GM12874 (cell line): Measurements from ENCODE around the gene SMARCD1.
A peak's percentile ranks its signal among the peaks of the same experiment; 100 is the strongest.

ENCODE experiments used
- TF ChIP-seq, protein P1 (sequence below): IDR thresholded peaks from 2 replicates; pipeline ENCODE4 v1.5.1; 2011; ENCODE audit warnings: low read depth, mild to moderate bottlenecking, control low read depth, low read length, moderate library complexity; ENCODE audit not compliant: insufficient read depth

SMARCD1 gene

DNA sequence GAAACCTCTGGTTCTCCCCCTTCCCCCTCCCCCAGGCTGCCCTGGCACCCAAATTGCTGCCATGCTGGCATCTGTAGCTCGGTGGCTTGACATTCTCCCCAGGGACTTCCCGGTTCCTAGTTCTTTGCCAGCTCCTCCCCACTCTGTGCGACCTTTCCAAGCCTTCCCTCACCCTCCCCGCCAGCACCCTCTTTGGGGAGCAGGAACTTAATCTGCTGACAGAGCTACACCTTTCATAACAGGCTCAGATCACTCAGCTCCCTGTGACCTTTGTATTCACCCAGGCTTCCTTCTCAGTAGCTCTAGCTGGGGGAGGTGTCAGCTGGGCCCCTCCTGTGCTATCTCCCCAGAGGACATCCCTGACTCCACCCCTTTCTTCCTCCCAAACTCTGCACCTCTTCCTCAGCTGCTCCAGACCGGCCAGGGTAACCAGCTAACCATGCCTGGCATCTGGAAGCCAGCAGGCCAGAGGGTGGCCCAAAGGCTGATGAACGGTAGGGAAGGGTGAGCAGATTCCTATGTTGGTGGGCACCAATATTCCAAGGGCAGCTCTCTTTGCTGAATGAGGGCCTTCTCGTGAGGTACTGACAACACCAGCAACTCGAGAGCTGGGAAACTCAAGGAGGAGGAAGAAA is 25.1 kb downstream of the SMARCD1 start:
- TF ChIP-seq, protein P1, sequence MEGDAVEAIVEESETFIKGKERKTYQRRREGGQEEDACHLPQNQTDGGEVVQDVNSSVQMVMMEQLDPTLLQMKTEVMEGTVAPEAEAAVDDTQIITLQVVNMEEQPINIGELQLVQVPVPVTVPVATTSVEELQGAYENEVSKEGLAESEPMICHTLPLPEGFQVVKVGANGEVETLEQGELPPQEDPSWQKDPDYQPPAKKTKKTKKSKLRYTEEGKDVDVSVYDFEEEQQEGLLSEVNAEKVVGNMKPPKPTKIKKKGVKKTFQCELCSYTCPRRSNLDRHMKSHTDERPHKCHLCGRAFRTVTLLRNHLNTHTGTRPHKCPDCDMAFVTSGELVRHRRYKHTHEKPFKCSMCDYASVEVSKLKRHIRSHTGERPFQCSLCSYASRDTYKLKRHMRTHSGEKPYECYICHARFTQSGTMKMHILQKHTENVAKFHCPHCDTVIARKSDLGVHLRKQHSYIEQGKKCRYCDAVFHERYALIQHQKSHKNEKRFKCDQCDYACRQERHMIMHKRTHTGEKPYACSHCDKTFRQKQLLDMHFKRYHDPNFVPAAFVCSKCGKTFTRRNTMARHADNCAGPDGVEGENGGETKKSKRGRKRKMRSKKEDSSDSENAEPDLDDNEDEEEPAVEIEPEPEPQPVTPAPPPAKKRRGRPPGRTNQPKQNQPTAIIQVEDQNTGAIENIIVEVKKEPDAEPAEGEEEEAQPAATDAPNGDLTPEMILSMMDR = no peak

DNA sequence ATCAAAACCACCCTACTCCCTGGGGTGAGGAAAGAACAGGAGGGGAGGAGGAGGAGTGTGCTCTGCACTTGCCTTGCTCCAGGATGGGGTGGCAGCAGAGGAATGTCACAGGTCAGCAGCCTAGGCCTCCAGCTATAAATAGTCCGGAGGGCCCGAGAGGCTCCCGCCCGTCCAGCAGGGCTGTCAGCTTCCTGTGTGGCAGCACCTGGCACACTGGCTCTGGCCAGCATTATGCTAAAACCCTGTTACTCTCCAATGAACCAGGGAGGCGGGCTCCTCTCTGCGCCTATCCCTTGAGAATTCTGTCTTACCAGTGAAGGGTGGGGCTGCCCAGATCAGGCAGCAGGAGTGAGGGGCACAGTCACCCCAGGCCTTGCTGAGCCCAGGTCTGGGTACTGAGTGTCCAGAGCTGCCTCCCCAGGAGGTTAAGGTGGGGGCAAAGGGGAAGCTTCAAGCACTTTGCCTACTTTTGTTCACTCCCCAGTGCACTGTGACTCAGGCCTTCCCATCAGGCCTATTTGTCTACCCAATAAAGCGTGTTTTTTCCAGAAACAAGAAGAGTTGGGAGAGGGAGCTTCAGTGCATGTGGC is 25.7 kb downstream of the SMARCD1 start:
- TF ChIP-seq, protein P1 = no peak

DNA sequence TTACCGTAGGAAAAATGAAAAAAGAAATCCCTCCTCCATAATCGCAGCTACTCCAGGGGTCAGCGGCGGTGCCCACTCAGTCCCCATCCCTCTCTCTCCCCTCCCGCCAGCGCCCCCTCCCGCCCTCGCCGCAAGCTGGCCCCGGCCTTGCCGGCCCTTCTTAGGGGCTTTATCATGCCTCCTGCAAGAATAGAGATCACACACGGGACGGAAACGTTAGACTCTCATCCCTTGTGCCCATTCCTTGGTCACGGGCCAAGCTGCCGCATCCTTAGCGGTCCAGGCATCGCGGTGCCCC is 26.2 kb downstream of the SMARCD1 start:
- TF ChIP-seq, protein P1 = no peak

DNA sequence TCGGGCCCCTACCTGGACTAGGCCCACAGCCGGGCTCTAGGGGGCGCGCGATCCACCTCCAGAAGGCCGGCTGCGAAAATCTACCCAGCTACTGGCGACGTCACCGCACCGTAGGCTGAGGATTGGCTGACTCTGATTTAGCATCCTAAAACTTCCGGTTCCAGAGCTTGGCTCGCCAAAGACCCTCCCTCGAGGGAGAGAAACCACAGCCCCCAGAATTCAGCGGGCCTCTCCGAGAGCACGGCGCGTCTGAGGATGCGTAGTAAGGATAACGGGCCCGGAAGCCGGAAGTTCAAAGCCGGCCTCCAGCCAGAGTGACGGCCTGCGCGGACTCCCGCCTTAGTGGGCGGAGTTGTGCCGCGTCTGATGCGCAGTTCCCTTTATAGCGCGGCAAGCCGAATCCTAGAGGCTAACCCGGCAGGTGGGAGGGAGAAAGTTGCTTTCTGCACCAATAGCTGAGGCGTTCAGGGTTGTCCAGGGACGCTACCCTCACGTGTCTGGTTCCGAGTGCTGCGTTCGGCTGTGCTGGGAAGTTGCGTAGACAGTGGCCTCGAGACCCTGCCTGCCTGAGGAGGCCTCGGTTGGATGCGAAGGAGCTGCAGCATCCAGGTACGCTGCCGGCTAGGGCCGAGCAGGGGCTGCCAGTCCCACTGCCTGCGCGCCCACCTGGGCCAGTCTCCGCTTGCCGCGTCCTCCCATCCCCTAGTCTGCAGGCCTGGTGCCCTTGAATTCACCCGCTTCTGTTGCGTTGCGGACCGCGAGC is 26.7 kb downstream of the SMARCD1 start, which contains the start of gene COX14:
Gene COX14, plus strand, starts transcription at position 544 of the 763 bp plus-strand sequence. CDS start 7,808 bp downstream, outside the sequence.
- TF ChIP-seq, protein P1 = peak; percentile 94

DNA sequence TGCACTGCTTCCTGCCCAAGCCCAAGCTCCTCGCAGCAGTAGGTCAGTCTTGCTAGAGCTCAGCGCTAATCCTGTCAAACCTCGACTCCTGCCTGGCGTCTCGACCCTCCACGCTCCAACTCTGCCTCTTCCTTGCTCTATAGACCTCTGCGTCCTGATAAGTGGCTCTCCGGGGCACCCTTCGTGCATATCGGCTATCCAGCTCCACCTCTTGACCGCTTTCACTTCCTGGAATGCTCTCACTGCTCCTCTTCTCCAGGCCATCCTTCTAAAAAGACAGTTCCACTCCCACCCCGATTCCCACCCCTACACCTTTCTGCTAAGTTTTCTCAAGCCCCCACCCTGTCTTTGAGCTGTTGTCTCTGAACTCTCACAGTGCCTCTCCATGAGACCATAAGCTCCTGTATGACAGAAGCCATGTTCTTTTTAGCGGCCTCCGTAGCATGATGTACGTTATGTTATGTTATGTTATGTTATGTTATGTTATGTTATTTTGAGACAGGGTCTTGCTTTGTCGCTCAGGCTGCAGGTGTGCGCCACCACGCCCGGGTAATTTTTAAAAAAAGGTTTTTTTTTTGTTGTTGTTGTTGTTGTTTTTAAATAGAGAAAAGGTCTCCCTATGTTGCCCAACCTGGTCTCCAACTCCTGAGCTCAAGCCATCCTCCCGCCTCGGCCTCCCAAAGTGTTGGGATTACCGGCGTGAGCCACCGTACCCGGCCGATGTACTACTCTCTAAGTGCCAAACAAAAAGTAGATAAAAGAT is 27.5 kb downstream of the SMARCD1 start:
- TF ChIP-seq, protein P1 = no peak

DNA sequence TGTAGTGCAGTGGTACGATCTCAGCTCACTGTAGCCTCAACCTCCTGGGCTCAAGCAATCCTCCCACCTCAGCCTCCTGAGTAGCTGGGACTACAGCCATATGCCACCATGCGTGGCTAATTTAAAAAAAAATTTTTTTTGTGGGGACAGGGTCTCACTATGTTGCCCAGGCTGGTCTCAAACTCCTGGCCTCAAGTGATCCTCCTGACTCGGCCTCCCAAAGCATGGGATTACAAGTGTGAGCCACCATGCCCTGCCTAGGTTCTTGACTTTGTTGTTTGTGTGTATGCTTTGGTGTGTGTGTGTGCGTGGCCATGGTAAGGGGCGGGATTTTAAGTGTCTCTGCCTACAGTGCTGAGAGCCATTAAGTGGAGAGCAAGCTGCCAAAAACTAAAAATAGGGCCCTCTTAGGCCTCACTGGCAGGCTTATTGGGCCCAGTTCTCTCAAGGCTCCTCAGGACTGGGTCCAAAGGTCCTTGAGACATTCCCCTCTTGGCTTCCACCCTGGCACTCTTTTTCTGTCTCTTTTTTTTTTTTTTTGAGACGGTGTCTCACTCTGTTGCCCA is 32.0 kb downstream of the SMARCD1 start:
- TF ChIP-seq, protein P1 = no peak

DNA sequence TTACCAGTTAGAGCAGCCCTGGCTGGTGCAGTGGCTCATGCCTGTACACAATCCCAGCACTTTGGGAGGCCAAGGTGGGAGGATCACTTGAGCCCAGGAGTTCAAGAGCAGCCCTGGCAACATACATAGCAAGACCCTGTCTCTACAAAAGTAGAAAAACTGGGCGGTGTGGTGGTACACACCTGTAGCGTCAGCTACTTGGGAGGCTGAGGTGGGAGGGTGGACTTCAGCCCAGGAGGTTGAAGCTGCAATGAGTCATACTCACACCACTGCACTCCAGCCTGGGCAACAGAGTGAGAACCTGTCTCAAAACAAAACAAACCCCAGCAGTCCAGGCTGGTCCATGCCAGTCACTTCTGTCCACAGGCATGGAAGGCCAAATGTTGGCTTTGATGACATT is 34.2 kb downstream of the SMARCD1 start:
- TF ChIP-seq, protein P1 = no peak
